GM23248 (cell line): ENCODE measurements around the gene COP1. TPM values are rescaled to one million over a fixed set of nuclear protein-coding genes. Genes with fewer than 3 reads are reported as not detected.
A peak's percentile ranks its signal among the peaks of the same experiment; 100 is the strongest.

Experiments used
- DNase-seq: peaks from one replicate; pipeline ENCODE4 v3.0.0-alpha.2; 2015
- H2AFZ ChIP-seq: fragments of 200-600 bp; sonication (generic); 2 replicates; pipeline ENCODE4 v1.6.1; 2016; ENCODE audit warnings: antibody characterized with exemption
- H3F3A ChIP-seq: fragments of 200-600 bp; sonication (generic); 2 replicates; pipeline ENCODE4 v1.6.1; 2016; ENCODE audit warnings: mild to moderate bottlenecking, antibody characterized with exemption, mixed run types; ENCODE audit not compliant: insufficient read depth
- H3K27ac ChIP-seq: fragments of 200-600 bp; sonication (generic); 2 replicates; pipeline ENCODE4 v1.5.1; 2016; ENCODE audit warnings: mild to moderate bottlenecking
- H3K27me3 ChIP-seq: fragments of 200-600 bp; sonication (generic); replicated peaks from 2 replicates; pipeline ENCODE4 v1.6.1; 2016; ENCODE audit warnings: mild to moderate bottlenecking; ENCODE audit not compliant: insufficient read depth
- H3K36me3 ChIP-seq: fragments of 200-600 bp; sonication (generic); 2 replicates; pipeline ENCODE4 v1.6.1; 2016; ENCODE audit warnings: low read depth, mild to moderate bottlenecking
- H3K4me1 ChIP-seq: fragments of 200-600 bp; sonication (generic); 2 replicates; pipeline ENCODE4 v1.6.1; 2016; ENCODE audit warnings: mild to moderate bottlenecking; ENCODE audit not compliant: insufficient read depth
- H3K4me2 ChIP-seq: fragments of 200-600 bp; sonication (generic); one replicate; pipeline ENCODE4 v1.6.1; 2016; ENCODE audit warnings: mild to moderate bottlenecking; ENCODE audit not compliant: unreplicated experiment
- H3K4me3 ChIP-seq: fragments of 200-600 bp; sonication (generic); 2 replicates; pipeline ENCODE4 v1.5.1; 2016; ENCODE audit warnings: mild to moderate bottlenecking
- H3K79me2 ChIP-seq: fragments of 200-600 bp; sonication (generic); 2 replicates; pipeline ENCODE4 v1.6.1; 2016; ENCODE audit warnings: mild to moderate bottlenecking; ENCODE audit not compliant: insufficient read depth
- H3K9ac ChIP-seq: fragments of 200-600 bp; sonication (generic); 2 replicates; pipeline ENCODE4 v1.6.1; 2016; ENCODE audit warnings: mild to moderate bottlenecking
- H3K9me2 ChIP-seq: fragments of 200-600 bp; sonication (generic); 2 replicates; pipeline ENCODE4 v1.6.1; 2016; ENCODE audit warnings: mixed run types, mild to moderate bottlenecking, moderate library complexity; ENCODE audit not compliant: insufficient read depth
- H3K9me3 ChIP-seq: fragments of 200-600 bp; sonication (generic); one replicate; pipeline ENCODE4 v1.6.1; 2017; ENCODE audit warnings: low read depth
- H4K20me1 ChIP-seq: fragments of 200-600 bp; sonication (generic); 2 replicates; pipeline ENCODE4 v1.6.0; 2016; ENCODE audit not compliant: insufficient read depth
- EZH2 ChIP-seq: fragments of 200-600 bp; sonication (generic); IDR thresholded peaks from 2 replicates; pipeline ENCODE4 v1.6.1; 2018; ENCODE audit warnings: antibody characterized with exemption, mild to moderate bottlenecking; ENCODE audit not compliant: insufficient read depth, poor library complexity, severe bottlenecking
- EZH2phosphoT487 ChIP-seq: fragments of 200-600 bp; sonication (generic); IDR thresholded peaks from 2 replicates; pipeline ENCODE4 v1.6.1; 2018; ENCODE audit warnings: antibody characterized with exemption, moderate library complexity, mild to moderate bottlenecking, low read depth; ENCODE audit not compliant: insufficient read depth
- WGBS, 2 experiments: methylation state at CpG; one replicate each; pipeline ENCODE4 v1.1.6; 2015 to 2017; ENCODE audit warnings: low lambda C conversion rate in 2 of 2, low coverage in 1 of 2; ENCODE audit errors: missing lambda C conversion rate in 2 of 2; 5-methylcytosine and 5-hydroxymethylcytosine counted together
- in situ Hi-C: fragments of 300-500 bp; cut with MboI; formaldehyde crosslinking; loops from 2 replicates; pipeline ENCODE4 v1.15.0; 2020
- polyA plus RNA-seq: library from polyadenylated mRNA; unstranded; fragments of >200 nt; fragmentation: Nextera tagmentation; extraction: Ambion mirVana; gene quantifications from 2 replicates; pipeline ENCODE4 v1.2.1, GENCODE V29; 2016
- total RNA-seq: library from RNA; depleted of rRNA; stranded (reverse); fragments of >200 nt; shearing (Covaris generic); gene quantifications from 2 replicates; pipeline ENCODE4 v1.2.3, GENCODE V29; 2014

Gene COP1
- total and polyA plus RNA-seq, 2 experiments from 2014 or later = 42.4 to 55.1 TPM

GRCh38 chr1:176102768-176103350 is 104.2 kb downstream of the COP1 start:
- no peak for TF ChIP-seq EZH2phosphoT487
- TF ChIP-seq EZH2 = no peak
- DNase-seq = peak; percentile 25
- H3K4me1 ChIP-seq = no peaks in the 10 kb centered on the region
- H3K9ac ChIP-seq = no peak overlapping the region
- H3K27ac ChIP-seq = no peak overlapping the region
- H3K36me3 ChIP-seq = peaks cover 26% of the 10 kb centered on the region
- no peak overlapping the region for H3K4me2 ChIP-seq
- peaks cover 7% of the 10 kb centered on the region for H3K9me3 ChIP-seq
- no peaks in the 10 kb centered on the region for H3K79me2 ChIP-seq
- H3K9me2 ChIP-seq = no peaks in the 10 kb centered on the region
- H3F3A ChIP-seq = no peaks in the 10 kb centered on the region
- no peak overlapping the region for H3K4me3 ChIP-seq
- H4K20me1 ChIP-seq = no peaks in the 10 kb centered on the region
- WGBS, 2 experiments = 88 to 100% methylated on average over 1 of the region's 1 CpG
- no peak overlapping the region for H2AFZ ChIP-seq
- H3K27me3 ChIP-seq = no peaks in the 10 kb centered on the region
- in situ Hi-C loops = no loop called here

GRCh38 chr1:176101951-176102642 is 105.0 kb downstream of the COP1 start:
- WGBS, 2 experiments = 94 to 99% methylated on average over 5 of the region's 5 CpGs
- no peaks in the 10 kb centered on the region for H4K20me1 ChIP-seq

DNA sequence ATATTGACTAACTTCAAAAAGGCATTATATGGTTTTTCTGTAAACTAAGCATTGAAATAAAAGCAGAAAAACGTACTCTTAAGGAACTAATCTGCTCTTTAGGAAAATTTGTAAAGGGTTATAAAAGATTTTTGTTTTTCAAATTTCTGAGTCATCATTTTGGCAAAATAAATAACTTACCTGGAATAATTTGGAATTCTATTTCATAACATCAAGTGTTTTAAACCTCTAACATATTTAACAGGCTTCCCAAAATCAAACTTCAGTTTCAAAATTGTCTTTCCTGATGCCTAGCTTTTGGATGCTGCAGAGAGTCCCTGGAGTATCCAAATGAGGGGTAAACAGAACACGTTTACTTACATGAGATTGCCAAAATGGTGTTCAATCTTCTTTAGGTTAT is 108.5 kb downstream of the COP1 start:
- no peak overlapping the region for H3K4me3 ChIP-seq
- H3K4me2 ChIP-seq = no peak overlapping the region
- in situ Hi-C loops = no loop called here
- H3K9me3 ChIP-seq = peaks cover 7% of the 10 kb centered on the region
- no peaks in the 10 kb centered on the region for H4K20me1 ChIP-seq
- H2AFZ ChIP-seq = no peak overlapping the region
- H3K9me2 ChIP-seq = no peaks in the 10 kb centered on the region
- no peak for DNase-seq
- H3K9ac ChIP-seq = no peak overlapping the region
- H3F3A ChIP-seq = no peaks in the 10 kb centered on the region
- H3K27ac ChIP-seq = no peak overlapping the region
- no peaks in the 10 kb centered on the region; the same call in 1 of the 2 replicates for H3K79me2 ChIP-seq
- H3K27me3 ChIP-seq = no peaks in the 10 kb centered on the region
- 100% methylated on average over 2 of the region's 2 CpGs for WGBS, 2 experiments
- peaks cover 34% of the 10 kb centered on the region for H3K36me3 ChIP-seq
- H3K4me1 ChIP-seq = no peaks in the 10 kb centered on the region
- no peak for TF ChIP-seq EZH2
- TF ChIP-seq EZH2phosphoT487 = no peak

More at GRCh38 chr1:176101951-176102642, 105.0 kb downstream of the COP1 start:
- no peak overlapping the region for H3K27ac ChIP-seq
- H3K79me2 ChIP-seq = no peaks in the 10 kb centered on the region
- no peak for TF ChIP-seq EZH2
- no peak overlapping the region for H3K4me3 ChIP-seq
- H3K9ac ChIP-seq = no peak overlapping the region
- no peaks in the 10 kb centered on the region for H3F3A ChIP-seq
- no peaks in the 10 kb centered on the region for H3K9me2 ChIP-seq
- in situ Hi-C loops = no loop called here
- DNase-seq = peak; percentile 29
- H3K9me3 ChIP-seq = peaks cover 7% of the 10 kb centered on the region
- H3K27me3 ChIP-seq = no peaks in the 10 kb centered on the region
- H3K36me3 ChIP-seq = peaks cover 31% of the 10 kb centered on the region
- no peak overlapping the region for H3K4me2 ChIP-seq
- H2AFZ ChIP-seq = no peak overlapping the region
- H3K4me1 ChIP-seq = no peaks in the 10 kb centered on the region

DNA sequence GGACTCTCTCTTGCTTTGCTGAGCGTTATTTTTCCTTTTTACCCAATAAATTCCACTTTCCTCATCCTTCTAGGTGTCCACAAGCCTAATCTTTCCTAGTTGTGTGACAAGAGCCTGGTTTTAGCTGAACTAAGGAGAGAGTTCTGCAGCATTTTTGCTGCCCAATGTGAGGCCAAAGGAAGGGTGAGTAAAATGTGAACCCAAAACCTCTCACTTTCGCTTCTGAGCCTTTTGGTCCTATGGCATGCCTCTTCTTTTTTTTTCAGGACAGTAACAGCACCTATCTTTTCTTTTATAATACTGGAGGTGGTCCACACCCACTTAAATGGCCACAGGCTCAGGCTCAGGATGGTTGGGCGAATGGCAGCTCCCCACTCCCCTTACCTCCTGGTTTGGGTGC is 111.1 kb downstream of the COP1 start:
- 98 to 100% methylated on average over 3 of the region's 3 CpGs for WGBS, 2 experiments
- in situ Hi-C loops = no loop called here
- no peaks in the 10 kb centered on the region for H4K20me1 ChIP-seq

More for the DNA sequence above, 111.1 kb downstream of the COP1 start:
- no peak overlapping the region for H3K9ac ChIP-seq
- H2AFZ ChIP-seq = no peak overlapping the region
- no peaks in the 10 kb centered on the region for H3K9me2 ChIP-seq
- H3F3A ChIP-seq = no peaks in the 10 kb centered on the region
- H3K4me2 ChIP-seq = no peak overlapping the region
- H3K9me3 ChIP-seq = peaks cover 7% of the 10 kb centered on the region
- no peaks in the 10 kb centered on the region for H3K4me1 ChIP-seq
- TF ChIP-seq EZH2phosphoT487 = no peak
- no peak for TF ChIP-seq EZH2
- no peak for DNase-seq
- no peak overlapping the region for H3K27ac ChIP-seq
- H3K27me3 ChIP-seq = no peaks in the 10 kb centered on the region
- H3K4me3 ChIP-seq = no peak overlapping the region
- no peaks in the 10 kb centered on the region; the same call in 1 of the 2 replicates for H3K79me2 ChIP-seq
- H3K36me3 ChIP-seq = peaks cover 34% of the 10 kb centered on the region
